NCI-H146 treated with DMSO at 0.1 percent for 48 hours (cell line): ENCODE results near the gene HSBP1L1.
A peak's percentile ranks its signal among the peaks of the same experiment; 100 is the strongest.

Experiments
- DNase-seq: peaks from one replicate; lab custom pipeline; 2025; ENCODE audit not compliant: unreplicated experiment; lab: John Stamatoyannopoulos, UW

Gene HSBP1L1

GRCh38 chr18:79960161-79960801 lies 4.2 kb upstream of the HSBP1L1 start:
- peak; percentile 71 for DNase-seq

GRCh38 chr18:79960921-79961526 lies 3.4 kb upstream of the HSBP1L1 start:
- no peak for DNase-seq

- no peak for DNase-seq
Observed at GRCh38 chr18:79961527-79962291, 2.7 kb upstream of the HSBP1L1 start.

GRCh38 chr18:79962311-79962710 lies 2.1 kb upstream of the HSBP1L1 start:
- DNase-seq, result no peak

GRCh38 chr18:79962835-79963657 lies 1.4 kb upstream of the HSBP1L1 start:
- DNase-seq, result no peak

- DNase-seq, result no peak
Observed at GRCh38 chr18:79963658-79964329, 649 bp upstream of the HSBP1L1 start.

- DNase-seq, result no peak
Observed at GRCh38 chr18:79965119-79965902, 868 bp downstream of the HSBP1L1 start.

GRCh38 chr18:79970419-79971133 lies 6.1 kb downstream of the HSBP1L1 start:
- DNase-seq, result no peak

GRCh38 chr18:79971211-79971952 lies 6.9 kb downstream of the HSBP1L1 start:
- DNase-seq, result no peak

- DNase-seq, result no peak
Observed at GRCh38 chr18:79971986-79972385, 7.5 kb downstream of the HSBP1L1 start.

GRCh38 chr18:79972720-79973119 lies 8.3 kb downstream of the HSBP1L1 start:
- DNase-seq, result no peak

- no peak for DNase-seq
Observed at GRCh38 chr18:79973517-79973916, 9.1 kb downstream of the HSBP1L1 start.

GRCh38 chr18:79974025-79974654 lies 9.7 kb downstream of the HSBP1L1 start:
- DNase-seq, result no peak

- DNase-seq, result no peak
Observed at GRCh38 chr18:79975043-79975442, 10.6 kb downstream of the HSBP1L1 start.

- no peak for DNase-seq
Observed at GRCh38 chr18:79975985-79976680, 11.7 kb downstream of the HSBP1L1 start.

GRCh38 chr18:79979843-79980242 lies 15.4 kb downstream of the HSBP1L1 start:
- DNase-seq, result no peak

GRCh38 chr18:79980585-79980984 lies 16.1 kb downstream of the HSBP1L1 start:
- no peak for DNase-seq

- no peak for DNase-seq
Observed at GRCh38 chr18:79982736-79983135, 18.3 kb downstream of the HSBP1L1 start.
